GM19463 (cell line): ENCODE data around the gene OLFML2A.
"Not testable (repeated sequence)": the region's sequence is repeated elsewhere in the genome, so short reads cannot be mapped to it uniquely, and the experiment has no call there.

Experiments
- ATAC-seq: cut with Tn5 transposase; IDR thresholded peaks from one replicate; pipeline ENCODE4 v1.9.1; 2021; ENCODE audit warnings: mild to moderate bottlenecking, moderate library complexity; ENCODE audit not compliant: unreplicated experiment

Gene OLFML2A

DNA sequence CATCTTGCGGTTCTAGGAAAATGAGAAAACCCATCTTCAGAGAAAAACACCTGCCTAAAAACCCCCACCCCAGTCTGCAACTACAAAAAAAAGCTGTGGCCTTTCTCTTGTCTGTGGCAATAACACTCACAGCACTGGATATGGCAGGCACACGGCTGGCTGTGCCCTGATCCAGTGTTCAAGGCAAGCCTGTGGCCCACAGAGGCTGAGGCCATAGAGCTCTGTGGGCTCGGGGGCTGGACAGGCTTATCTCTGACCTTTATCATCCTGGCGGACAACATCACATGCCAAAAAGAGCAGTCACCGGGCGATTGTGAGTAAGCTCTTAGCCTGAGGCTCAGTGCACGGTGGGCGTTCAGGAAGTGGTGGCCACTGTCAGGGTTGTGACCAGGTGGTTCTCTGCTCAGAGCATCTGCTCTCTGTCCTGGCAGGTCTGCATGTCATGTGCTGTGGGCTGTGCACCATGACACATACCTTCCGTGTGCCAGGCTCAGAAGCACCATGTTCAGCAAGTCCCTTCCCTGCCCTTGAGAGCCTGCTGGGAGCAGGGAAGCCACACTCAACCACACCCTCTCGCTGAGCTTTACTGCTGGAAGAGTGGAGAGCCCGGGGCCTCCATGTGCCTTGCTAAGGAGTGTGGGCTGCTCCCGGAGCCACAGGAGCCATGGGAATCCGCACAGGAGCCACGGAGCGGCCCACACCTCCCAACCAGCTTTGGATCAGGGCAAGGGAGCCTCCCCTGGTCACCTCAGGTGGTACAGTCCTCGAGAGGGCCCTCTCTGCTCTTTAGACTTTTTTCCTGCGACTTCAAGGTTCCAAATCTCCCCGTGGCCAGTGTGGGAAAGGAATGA lies 41.7 kb downstream of the OLFML2A start:
- ATAC-seq = no peak

DNA sequence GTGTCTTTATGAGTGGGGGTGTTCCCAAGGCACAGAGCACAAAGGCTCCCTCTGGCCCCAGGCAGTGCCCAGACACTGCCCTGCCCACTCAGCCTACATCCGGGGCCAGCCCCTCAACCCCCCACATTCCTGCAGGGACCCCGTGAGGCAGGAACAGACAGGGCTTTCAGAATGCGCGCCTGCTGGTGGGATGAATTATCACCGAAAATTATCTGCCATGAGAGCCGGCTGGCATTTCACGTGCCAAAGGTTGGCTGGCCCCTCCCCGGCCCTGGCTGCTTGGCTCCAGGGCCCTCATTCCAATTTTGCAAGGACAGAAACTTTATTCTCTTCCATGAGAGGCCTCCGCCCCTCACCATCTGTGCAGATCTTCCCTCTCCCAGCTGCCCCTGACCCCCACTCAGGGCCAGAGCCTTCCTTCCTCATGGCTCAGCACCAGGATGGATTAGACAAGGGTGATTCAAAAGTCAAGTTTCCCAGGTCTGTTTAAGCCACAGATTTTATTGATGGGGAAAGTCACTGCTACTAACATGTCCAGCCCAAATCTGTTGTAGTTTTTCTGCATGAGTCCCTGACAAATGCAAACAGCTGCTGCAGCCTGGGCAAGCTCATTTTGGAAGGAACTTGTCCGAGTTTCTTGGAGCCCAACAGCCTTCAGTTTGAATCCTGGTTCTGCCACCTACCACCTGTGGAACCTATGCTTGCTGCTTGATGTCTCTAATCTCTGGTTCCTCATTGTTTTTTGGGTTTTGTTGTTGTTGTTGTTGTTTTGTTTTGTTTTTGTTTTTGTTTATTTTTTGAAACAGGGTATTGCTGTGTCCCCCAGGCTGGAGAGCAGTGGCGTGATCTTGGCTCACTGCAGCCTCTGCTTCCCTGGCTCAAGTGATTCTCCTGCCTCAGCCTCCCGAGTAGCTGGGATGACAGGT lies 44.0 kb downstream of the OLFML2A start:
- no peak for ATAC-seq

DNA sequence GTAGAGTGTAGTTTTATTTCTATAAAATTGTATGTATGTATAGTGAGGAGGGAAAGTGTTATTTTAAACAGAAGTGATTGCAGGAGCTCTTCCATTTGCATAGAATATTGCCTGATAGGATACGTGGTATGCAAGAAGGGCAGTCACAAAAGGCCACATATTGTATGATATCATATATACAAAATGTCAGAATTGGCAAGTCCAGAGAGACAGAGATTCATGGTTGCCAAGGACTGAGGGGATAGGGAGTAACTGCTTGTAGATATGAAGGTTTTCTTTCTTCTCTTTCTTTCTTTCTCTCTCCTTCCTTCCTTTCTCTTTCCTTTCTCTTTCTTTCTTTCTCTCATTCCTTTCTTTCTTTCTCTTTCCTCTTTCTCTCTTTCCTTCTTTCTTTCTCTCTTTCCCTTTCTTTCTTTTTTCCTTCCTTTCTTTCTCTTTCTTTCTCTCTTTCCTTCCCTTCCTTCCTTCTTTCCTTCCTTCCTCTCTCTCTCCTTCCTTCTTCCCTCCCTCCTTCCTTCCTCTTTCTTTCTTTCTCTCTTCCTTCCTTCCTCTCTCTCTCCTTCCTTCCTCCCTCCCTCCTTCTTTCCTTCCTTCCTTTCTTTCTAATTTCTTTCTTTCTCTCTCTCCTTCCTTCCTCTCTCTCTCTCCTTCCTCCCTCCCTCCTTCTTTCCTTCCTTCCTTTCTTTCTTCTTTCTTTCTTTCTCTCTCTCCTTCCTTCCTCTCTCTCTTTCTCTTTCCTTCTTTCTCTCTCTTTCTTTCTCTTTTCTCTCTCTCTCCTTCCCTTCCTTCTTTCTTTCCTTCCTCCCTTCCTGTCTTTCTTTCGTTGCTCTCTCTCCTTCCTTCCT lies 51.8 kb downstream of the OLFML2A start:
- no peak for ATAC-seq

DNA sequence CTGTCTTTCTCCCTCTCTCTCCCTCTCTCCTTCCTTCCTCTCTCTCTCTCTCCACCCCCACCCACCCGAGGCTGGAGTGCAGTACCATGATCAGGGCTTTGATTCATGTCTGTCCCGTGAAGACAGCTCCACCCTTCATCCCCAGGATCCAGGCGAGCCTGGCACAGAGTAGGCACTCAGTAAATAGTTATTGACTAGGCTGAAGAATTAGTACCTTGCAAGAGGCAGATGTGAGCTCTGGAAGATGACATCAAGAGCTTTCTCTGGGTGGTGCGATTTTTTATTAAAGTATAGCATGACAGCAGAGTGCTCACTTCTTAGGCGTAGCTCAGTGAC lies 52.4 kb downstream of the OLFML2A start:
- no peak for ATAC-seq

DNA sequence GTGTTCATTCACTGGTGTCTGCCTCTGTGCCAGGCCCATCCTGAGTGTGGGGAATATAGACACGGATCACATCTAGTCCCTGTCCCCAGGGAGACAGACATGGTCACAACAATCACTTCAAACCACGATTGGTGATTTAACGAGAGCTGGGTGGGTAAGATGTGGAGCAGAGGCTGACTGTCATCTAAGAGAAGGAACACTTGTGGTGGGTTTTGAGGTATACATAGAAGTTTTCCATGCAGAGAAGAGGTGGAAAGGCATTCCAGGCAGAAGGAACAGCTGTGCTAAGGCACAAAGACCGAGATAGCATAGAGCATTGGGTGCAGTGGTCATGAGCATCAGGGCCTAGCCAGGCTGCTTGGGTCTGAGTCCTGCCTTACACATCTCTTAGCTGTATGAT lies 53.7 kb downstream of the OLFML2A start:
- no peak for ATAC-seq

DNA sequence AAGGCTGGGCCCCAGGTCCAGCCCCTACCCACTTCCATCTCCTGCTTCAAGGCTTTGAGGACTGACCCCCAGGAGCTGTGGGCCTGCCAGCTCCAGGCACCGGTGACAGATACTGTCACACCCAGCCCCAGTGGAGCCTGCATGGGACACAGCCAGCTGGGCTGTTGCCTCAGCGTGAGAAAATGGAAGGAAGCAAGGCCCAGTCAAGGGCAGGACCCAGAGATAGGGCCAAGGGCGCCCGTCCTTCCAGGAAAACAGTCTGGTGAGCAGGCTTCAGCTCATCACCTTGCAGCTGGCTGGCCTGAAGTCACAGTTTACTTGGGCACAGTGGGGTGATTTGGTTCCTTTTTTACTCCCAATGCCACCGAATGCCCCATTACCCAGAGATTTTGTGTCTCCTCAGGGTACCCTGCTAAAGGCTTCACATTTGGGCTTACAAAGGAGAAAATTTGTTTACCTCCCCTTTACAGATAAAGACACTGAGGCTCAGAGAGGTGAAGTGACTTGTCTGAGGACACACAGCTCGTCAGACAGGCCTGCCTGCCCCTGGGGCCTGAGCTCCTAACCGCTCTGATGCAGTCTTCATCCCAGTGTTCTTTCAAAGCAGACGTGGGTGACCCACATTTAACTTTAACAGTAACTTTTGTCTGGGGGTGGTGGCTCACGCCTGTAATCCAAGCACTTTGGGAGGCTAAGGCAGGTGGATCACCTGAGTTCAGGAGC lies 54.9 kb downstream of the OLFML2A start:
- ATAC-seq = no peak

DNA sequence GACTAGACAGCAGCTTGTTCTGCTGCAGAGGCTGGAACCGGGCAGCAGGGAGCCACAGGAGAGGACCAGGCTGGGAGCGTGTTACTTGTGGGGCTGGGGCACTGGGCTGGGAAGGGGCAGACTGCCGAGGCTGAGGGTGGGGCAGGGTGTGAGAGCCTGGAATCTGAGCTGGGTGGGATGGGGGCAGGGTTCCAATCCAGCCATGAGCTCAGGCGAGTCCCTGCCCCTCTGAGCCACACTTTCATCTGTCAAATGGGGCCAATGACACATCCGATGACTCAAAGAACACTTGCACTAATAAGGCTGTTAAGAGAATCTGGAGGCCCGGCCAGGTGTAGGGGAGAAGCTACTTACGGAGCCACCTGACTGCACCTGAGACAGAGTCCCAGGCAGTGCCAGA lies 57.7 kb downstream of the OLFML2A start:
- ATAC-seq = no peak

DNA sequence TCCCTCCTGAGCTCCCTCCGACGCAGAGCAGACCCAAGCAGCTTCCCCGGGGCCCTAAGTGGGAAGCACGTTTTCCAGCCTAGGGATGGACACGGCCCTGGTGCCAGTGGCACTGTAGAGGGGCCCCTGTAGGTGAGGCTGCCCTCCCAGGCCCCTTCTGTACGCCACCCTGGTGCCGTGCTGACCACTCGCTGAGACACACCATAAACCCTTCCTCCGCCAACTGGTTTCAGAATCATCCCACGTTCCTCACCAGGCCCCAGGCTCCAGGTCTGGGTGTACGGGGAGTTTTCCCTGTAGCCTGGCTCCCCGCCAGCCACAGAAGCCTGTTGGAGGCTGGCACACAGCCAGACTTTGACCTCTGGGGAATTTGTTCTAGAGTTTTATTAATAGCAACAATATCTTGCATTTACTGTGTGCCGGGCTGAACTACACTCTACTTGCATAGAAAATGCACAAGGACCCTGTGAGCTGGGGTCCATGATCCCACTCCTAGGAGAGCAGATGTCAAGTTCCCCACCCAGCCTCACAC lies 58.2 kb downstream of the OLFML2A start:
- no peak for ATAC-seq

DNA sequence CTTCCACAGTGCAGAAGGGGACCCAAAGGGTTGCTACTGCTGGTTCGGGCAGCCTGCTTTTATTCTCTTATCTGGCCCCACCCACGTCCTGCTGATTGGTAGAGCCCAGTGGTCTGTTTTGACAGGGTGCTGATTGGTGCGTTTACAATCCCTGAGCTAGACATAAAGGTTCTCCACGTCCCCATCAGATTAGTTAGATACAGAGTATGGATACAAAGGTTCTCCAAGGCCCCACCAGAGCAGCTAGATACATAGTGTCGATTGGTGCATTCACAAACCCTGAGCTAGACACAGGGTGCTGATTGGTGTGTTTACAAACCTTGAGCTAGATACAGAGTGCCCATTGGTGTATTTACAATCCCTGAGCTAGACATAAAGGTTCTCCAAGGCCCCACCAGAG lies 61.2 kb downstream of the OLFML2A start:
- not testable (repeated sequence) for ATAC-seq

DNA sequence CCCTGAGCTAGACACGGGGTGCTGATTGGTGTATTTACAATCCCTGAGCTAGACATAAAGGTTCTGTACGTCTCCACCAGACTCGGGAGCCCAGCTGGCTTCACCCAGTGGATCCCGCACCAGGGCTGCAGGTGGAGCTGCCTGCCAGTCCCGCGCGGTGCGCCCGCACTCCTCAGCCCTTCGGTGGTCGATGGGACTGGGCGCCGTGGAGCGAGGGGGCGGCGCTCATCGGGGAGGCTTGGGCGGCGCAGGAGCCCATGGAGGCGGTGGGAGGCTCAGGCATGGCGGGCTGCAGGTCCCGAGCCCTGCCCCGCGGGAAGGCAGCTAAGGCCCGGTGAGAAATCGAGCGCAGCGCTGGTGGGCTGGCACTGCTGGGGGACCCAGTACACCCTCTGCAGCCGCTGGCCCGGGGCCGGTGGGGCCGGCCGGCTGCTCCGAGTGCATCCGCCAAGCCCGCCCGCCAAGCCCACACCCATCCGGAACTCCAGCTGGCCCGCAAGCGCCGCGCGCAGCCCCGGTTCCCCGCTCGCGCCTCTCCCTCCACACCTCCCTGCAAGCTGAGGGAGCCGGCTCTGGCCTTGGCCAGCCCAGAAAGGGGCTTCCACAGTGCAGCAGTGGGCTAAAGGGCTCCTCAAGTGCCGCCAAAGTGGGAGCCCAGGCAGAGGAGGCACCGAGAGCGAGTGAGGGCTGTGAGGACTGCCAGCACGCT lies 61.8 kb downstream of the OLFML2A start:
- ATAC-seq = not testable (repeated sequence)

DNA sequence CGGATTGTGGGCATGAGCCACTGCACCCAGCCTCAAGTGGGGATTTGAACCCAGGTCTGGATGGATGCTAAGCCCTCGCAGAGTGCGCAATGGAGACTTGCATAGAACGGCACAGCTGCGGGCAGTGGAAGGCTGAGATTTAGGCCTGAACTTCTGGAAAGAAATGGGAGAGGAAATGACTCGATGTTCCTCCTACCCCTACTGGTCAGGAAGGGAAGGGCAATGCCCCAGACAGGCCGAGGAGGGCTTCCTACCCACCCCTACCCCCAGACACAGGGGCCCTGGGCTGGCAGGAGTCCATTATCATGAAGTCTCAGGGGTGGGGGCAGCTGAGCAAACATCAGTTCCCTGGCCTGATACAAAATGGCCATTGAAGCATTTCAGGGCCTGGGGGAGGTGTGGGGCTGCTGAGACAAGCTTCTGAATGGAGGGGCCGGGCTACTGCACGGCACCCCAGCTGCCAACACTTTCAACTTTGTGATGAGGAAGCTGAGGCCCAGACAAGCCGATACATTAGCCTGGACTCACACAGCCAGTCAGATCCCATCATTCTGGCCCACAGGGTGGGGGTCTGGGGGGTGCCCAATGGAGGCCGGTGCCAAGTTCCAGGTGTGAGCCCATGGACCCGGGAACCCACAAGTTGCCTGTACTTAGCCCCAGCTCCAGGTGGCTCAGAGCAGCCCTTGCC lies 62.8 kb downstream of the OLFML2A start:
- ATAC-seq = no peak

DNA sequence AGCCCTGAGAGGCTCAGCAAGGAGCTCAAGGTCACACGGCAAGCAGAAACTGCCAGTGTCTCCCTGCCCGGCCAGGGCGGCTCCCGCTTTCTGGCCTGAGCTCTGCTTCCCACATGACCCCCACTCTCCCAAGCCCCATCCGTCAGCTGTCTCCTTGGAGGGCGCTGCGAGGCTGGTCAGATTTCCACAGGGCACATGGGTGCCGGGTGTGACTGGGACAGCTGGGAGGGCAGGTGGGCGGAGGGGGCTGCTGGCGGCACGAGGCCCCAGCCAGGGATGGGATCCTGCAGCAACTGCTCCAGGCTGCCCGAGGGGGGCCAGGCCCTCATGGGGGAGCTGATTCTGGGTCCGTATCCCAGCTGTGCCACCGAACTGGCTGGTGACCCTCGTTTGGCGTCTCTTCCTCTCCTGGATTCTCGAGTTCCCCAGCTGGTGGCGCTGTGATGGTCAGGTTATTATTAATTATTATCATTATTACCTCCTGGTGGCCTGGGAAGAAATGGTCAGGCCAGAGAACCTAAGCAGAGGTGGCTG lies 63.4 kb downstream of the OLFML2A start:
- no peak for ATAC-seq

DNA sequence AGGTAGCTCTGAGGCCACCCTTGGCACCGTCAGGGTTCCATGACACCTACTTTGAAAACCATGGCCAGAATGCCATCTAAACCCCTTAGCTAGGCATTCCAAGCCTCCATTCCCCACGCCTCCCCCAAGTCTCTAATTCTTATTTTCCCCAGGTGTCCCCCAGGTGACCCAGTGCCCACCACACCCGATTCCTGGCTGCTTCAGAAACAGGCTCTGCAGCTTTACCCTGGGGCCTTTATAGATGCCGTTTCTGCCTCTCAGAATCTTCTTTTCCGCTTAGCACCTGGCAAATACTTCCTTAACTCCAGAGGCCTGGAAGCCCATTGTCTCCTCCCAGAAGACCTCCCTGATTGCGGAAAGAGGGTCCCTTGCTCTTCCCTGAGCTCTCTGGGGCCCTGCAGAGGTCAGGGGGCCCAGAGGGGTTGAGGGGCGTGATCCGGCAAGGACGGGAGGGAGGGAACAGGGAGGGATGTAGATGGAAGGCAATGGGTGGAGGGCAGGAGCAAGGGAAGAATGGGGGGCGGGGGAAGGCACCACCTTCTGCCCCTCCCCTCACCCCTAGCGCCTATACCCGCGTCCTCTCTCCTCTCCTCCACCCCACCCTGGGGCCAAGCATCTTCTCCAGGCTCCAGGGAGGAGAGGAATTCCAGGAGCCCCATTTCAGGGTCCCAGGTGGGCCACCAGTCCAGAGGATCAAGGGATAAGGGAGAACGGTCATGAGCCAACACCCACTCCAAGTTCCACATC lies 64.3 kb downstream of the OLFML2A start:
- no peak for ATAC-seq

DNA sequence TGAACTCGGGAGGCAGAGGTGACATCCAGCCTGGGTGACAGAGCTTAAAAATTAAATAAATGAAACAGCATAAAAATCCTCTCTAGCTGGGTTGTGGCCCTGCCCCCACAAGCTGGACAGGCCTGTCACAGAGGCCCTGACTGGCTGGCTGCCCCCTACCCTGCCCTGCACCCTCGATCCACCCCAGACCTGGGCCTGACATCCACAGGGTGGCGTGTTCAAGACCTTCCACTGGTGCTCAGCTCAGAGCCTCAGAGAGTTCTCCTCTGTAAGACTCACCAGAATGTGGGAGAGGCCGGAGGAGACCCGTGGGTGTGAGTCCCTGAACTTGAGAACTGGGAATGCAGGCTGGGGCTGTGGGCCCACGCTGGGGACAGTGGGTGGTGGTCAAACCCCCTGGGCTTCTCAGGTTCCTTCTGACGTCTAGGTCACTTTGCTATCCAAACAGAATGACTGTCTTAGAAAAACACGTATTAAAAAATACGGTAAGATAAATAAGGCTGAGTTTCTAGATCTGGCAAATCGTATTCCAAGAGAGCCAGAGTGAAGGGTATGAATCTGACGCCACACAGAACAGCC lies 66.6 kb downstream of the OLFML2A start:
- ATAC-seq = no peak

DNA sequence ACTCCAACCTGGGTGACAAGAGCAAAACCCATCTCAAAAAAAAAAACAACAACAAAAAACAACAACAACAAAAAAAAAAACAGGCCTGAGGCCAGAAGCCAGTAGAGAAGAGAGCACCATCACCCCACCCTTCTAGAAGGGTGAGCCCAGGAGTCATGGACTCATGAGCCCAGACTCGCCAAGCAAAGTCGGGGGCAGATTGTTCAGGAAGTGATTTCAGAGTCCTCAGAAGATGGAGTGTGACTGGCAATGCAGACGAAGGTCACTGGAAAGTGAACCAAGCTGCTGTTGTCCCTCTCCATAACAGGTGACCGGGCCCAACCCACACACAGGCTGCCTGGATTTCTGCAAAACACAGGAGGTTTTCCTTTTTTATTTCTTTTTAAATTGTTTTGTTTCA lies 67.4 kb downstream of the OLFML2A start:
- ATAC-seq = no peak

DNA sequence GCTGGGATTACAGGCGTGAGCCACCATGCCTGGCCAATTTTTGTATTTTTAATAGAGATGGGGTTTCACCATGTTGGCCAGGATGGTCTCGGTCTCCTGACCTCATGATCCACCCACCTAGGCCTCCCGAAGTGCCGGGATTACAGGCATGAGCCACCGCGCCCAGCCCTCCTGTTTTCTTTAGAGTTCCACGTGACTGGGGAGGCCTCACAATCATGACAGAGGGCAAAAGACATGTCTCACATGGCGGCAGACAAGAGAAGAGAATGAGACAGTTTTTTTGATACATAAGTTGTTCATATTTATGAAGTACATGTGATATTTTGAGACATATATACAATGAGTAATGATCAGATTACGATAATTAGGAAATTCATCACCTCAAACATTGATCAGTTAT lies 69.5 kb downstream of the OLFML2A start:
- not testable (repeated sequence) for ATAC-seq

DNA sequence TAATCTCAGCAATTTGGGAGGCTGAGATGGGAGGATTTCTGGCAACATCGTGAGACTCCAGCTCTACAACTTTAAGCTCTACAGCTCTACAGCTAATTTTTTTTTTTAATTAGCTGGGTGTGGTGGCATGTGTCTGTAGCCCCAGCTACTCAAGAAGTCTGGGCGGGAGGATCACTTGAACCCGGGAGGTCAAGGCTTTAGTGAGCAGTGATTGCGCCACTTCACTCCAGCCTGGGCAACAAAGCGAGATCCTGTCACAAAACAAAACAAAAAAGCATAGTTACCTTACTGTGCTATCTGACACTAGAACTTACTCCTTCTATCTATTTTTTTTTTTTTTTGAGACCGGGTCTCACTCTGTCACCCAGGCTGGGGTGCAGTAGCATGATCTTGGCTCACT lies 70.0 kb downstream of the OLFML2A start:
- no peak for ATAC-seq

DNA sequence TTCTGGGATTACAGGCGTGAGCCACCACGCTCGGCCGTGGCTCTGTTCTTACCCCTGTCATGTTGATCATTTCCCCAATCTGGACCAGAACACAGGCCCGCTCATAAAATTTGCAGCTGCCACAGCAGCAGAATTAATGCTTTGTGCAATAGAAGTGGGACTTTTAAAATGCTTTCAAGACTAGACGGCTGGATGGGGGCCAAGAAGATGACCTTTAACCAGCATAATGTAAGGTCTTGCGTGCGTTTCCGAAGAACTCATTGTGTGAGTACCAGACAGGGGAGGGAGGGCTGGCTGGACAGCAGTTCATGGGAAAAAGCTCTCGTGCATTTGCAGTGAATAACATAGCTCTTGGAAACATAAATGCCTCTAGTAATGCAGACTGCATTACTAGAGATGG lies 72.9 kb downstream of the OLFML2A start:
- no peak for ATAC-seq
